GM15510 (cell line): ENCODE results near the gene KCND3.

Experiments
- POLR2A ChIP-seq: IDR thresholded peaks from 3 replicates; pipeline ENCODE4 v1.6.1; 2011; ENCODE audit warnings: borderline replicate concordance; ENCODE audit not compliant: insufficient read length; ENCODE audit errors: extremely low read depth

KCND3 gene

GRCh38 chr1:111953797-111954196 lies 35.7 kb downstream of the KCND3 start:
- TF ChIP-seq POLR2A = no peak

- TF ChIP-seq POLR2A = no peak
Measured at GRCh38 chr1:111952125-111952657, 37.3 kb downstream of the KCND3 start.

- TF ChIP-seq POLR2A = no peak
Measured at GRCh38 chr1:111948209-111949171, 41.0 kb downstream of the KCND3 start.

GRCh38 chr1:111943846-111944749 lies 45.4 kb downstream of the KCND3 start:
- no peak for TF ChIP-seq POLR2A

- no peak for TF ChIP-seq POLR2A
Measured at GRCh38 chr1:111943066-111943465, 46.4 kb downstream of the KCND3 start.

GRCh38 chr1:111938536-111938935 lies 50.9 kb downstream of the KCND3 start:
- TF ChIP-seq POLR2A = no peak

GRCh38 chr1:111938123-111938522 lies 51.3 kb downstream of the KCND3 start:
- no peak for TF ChIP-seq POLR2A

GRCh38 chr1:111937147-111937725 lies 52.2 kb downstream of the KCND3 start:
- TF ChIP-seq POLR2A = no peak

- no peak for TF ChIP-seq POLR2A
Measured at GRCh38 chr1:111934106-111934852, 55.2 kb downstream of the KCND3 start.

GRCh38 chr1:111930356-111930755 lies 59.1 kb downstream of the KCND3 start:
- TF ChIP-seq POLR2A = no peak

GRCh38 chr1:111928531-111928930 lies 60.9 kb downstream of the KCND3 start:
- no peak for TF ChIP-seq POLR2A

- no peak for TF ChIP-seq POLR2A
Measured at GRCh38 chr1:111927652-111928051, 61.8 kb downstream of the KCND3 start.

- no peak for TF ChIP-seq POLR2A
Measured at GRCh38 chr1:111924786-111925185, 64.7 kb downstream of the KCND3 start.

- no peak for TF ChIP-seq POLR2A
Measured at GRCh38 chr1:111923766-111924165, 65.7 kb downstream of the KCND3 start.

- TF ChIP-seq POLR2A = no peak
Measured at GRCh38 chr1:111921948-111922347, 67.5 kb downstream of the KCND3 start.
